ENCODE results near the gene SMYD3. TPM values are rescaled to one million over a fixed set of nuclear protein-coding genes. Genes with fewer than 3 reads are reported as not detected.

The SMYD3 gene
- total RNA-seq, 1 experiment from 2014 or later = 17.4 TPM

DNA sequence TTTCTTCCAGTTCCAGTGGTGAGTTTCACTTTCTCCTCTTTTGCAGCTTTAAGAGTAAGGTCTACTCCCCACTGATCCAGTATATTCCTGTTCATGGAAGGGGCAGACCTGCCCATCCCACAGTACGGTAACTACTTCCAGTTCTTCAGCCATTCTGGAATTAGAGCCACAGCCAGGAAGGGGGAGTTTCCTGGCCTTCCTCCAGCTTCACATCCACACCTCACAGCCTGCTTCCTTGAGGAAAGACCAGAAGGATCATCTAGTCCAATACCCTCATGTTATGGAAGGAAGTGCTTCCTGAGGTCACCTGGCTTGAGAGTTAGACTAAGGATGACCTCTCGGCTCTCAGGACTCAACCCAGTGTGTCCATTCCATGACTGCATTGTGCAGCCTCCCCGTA is 754.5 kb downstream of the SMYD3 start:
- in situ Hi-C loops (cut with HindIII; ENCODE audit: low pct_unique_long_range_greater_than_20kb, low sequenced_read_pairs) (no loop called here), intact Hi-C loops (cut with micrococcal nuclease; ENCODE audit: unreplicated experiment) (no loop called here)
- H3K4me3 ChIP-seq (ENCODE audit: low read depth in 2 of 2, low read length in 2 of 2) = no peak overlapping the region
- ChIA-PET CTCF (no interaction called here), POLR2A (no interaction called here)
- no TSS peak for BruUV-seq (replicated peaks)
- H3K9me3 ChIP-seq (ENCODE audit: control insufficient read depth, insufficient read depth, low read depth, low read length) = no peaks in the 10 kb centered on the region
- no peak overlapping the region for H3K27ac ChIP-seq (ENCODE audit: low read length)
- no peaks in the 10 kb centered on the region for H3K27me3 ChIP-seq (ENCODE audit: control insufficient read depth, insufficient read depth, low read length)
- no peaks in the 10 kb centered on the region for H3K4me1 ChIP-seq (ENCODE audit: control insufficient read depth, insufficient read depth, low read length)
- DNase-seq (ENCODE audit: low read depth, low spot score) (no peak), ATAC-seq (no peak)
- TF ChIP-seq TCF7L2 (IDR thresholded peaks at IDR 0.05; ENCODE audit: low read depth, low read length) = no peak
- H3K36me3 ChIP-seq (ENCODE audit: control insufficient read depth, insufficient read depth, low read length) = no peaks in the 10 kb centered on the region

DNA sequence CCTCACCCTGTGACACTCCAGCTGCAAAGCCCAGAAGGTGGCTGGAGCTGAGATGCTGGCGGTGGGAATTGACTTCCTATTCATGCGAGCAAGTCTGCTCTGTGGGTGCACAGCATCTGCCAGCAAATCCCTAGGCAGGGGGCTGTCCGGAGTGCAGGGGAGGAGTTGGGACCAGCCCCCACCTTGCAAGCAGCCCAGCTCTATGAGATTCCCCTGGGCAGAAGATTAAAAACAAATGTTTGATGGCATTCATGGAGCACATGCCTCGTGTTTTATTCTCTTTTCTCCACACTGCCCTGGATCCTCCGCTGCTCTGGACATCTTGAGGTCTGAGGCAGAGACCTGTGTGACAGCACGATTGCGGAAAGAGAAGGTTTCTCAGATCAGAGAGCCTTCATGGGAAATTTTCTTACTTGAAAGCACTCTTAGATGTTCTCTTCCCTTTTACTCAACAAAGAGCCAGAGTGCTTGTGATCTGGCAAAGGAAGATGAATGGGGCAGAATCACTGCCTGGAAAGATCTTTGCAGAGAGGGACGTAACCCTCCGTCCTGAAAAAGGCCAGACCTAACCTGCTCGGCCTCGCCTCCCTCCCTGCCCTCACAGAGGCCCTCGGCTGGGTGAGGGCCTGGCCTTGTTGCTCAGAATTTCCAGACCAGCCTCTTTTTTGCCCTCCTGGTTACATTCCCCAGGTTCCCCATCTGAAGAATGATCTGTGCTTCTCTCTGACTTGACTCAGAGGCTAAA is 755.2 kb downstream of the SMYD3 start:
- ATAC-seq (no peak), DNase-seq (ENCODE audit: low read depth, low spot score) (no peak)
- no peak overlapping the region for H3K4me3 ChIP-seq (ENCODE audit: low read depth in 2 of 2, low read length in 2 of 2)
- TF ChIP-seq, protein P1, sequence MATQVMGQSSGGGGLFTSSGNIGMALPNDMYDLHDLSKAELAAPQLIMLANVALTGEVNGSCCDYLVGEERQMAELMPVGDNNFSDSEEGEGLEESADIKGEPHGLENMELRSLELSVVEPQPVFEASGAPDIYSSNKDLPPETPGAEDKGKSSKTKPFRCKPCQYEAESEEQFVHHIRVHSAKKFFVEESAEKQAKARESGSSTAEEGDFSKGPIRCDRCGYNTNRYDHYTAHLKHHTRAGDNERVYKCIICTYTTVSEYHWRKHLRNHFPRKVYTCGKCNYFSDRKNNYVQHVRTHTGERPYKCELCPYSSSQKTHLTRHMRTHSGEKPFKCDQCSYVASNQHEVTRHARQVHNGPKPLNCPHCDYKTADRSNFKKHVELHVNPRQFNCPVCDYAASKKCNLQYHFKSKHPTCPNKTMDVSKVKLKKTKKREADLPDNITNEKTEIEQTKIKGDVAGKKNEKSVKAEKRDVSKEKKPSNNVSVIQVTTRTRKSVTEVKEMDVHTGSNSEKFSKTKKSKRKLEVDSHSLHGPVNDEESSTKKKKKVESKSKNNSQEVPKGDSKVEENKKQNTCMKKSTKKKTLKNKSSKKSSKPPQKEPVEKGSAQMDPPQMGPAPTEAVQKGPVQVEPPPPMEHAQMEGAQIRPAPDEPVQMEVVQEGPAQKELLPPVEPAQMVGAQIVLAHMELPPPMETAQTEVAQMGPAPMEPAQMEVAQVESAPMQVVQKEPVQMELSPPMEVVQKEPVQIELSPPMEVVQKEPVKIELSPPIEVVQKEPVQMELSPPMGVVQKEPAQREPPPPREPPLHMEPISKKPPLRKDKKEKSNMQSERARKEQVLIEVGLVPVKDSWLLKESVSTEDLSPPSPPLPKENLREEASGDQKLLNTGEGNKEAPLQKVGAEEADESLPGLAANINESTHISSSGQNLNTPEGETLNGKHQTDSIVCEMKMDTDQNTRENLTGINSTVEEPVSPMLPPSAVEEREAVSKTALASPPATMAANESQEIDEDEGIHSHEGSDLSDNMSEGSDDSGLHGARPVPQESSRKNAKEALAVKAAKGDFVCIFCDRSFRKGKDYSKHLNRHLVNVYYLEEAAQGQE (IDR thresholded peaks at IDR 0.05; ENCODE audit: insufficient read depth in 1 of 2, low read depth in 2 of 2, low read length in 1 of 2) = no peak
- TF ChIP-seq, protein P2, sequence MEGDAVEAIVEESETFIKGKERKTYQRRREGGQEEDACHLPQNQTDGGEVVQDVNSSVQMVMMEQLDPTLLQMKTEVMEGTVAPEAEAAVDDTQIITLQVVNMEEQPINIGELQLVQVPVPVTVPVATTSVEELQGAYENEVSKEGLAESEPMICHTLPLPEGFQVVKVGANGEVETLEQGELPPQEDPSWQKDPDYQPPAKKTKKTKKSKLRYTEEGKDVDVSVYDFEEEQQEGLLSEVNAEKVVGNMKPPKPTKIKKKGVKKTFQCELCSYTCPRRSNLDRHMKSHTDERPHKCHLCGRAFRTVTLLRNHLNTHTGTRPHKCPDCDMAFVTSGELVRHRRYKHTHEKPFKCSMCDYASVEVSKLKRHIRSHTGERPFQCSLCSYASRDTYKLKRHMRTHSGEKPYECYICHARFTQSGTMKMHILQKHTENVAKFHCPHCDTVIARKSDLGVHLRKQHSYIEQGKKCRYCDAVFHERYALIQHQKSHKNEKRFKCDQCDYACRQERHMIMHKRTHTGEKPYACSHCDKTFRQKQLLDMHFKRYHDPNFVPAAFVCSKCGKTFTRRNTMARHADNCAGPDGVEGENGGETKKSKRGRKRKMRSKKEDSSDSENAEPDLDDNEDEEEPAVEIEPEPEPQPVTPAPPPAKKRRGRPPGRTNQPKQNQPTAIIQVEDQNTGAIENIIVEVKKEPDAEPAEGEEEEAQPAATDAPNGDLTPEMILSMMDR (IDR thresholded peaks at IDR 0.05) = no peak
- no peak for TF ChIP-seq TCF7L2 (IDR thresholded peaks at IDR 0.05; ENCODE audit: low read depth, low read length)
- ChIA-PET POLR2A (no interaction called here), CTCF (no interaction called here)
- in situ Hi-C loops (cut with HindIII; ENCODE audit: low pct_unique_long_range_greater_than_20kb, low sequenced_read_pairs) (no loop called here), intact Hi-C loops (cut with micrococcal nuclease; ENCODE audit: unreplicated experiment) (no loop called here)
- no peaks in the 10 kb centered on the region for H3K36me3 ChIP-seq (ENCODE audit: control insufficient read depth, insufficient read depth, low read length)
- no peaks in the 10 kb centered on the region for H3K27me3 ChIP-seq (ENCODE audit: control insufficient read depth, insufficient read depth, low read length)
- H3K9me3 ChIP-seq (ENCODE audit: control insufficient read depth, insufficient read depth, low read depth, low read length) = no peaks in the 10 kb centered on the region
- no peaks in the 10 kb centered on the region for H3K4me1 ChIP-seq (ENCODE audit: control insufficient read depth, insufficient read depth, low read length)
- no TSS peak for BruUV-seq (replicated peaks)
- no peak overlapping the region for H3K27ac ChIP-seq (ENCODE audit: low read length)

DNA sequence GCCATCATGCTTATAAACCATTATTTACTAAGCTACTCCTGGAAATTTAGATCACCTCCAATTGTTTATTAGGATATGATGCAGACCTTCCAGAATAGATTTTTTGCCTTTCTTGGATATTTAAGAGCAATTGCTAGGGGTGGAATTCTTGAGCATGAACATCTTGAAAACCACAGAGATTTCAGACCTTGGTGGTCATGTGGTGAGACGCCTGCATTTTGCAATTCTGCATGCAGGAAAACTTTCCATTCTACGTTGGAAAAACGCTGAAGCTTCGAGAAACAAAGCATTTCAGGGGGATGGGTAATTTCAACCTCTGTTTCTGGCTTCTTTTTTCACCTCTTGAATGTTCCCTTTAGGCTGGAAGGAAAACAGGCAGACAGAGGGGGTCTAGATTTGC is 756.0 kb downstream of the SMYD3 start:
- ChIA-PET CTCF (no interaction called here), POLR2A (no interaction called here)
- Histone ChIP-seq H3K36me3 (ENCODE audit: control insufficient read depth, insufficient read depth, low read length) (no peaks in the 10 kb centered on the region), H3K4me1 (ENCODE audit: control insufficient read depth, insufficient read depth, low read length) (no peaks in the 10 kb centered on the region), H3K4me3 (ENCODE audit: low read depth in 2 of 2, low read length in 2 of 2) (no peak overlapping the region), H3K9me3 (ENCODE audit: control insufficient read depth, insufficient read depth, low read depth, low read length) (no peaks in the 10 kb centered on the region), H3K27ac (ENCODE audit: low read length) (no peak overlapping the region), H3K27me3 (ENCODE audit: control insufficient read depth, insufficient read depth, low read length) (no peaks in the 10 kb centered on the region)
- ATAC-seq = no peak
- in situ Hi-C loops (cut with HindIII; ENCODE audit: low pct_unique_long_range_greater_than_20kb, low sequenced_read_pairs) = no loop called here
- TF ChIP-seq TCF7L2 (IDR thresholded peaks at IDR 0.05; ENCODE audit: low read depth, low read length) (no peak), SIN3A (IDR thresholded peaks at IDR 0.05; ENCODE audit: borderline replicate concordance, insufficient read depth, low read depth, low read length) (no peak), POLR2AphosphoS5 (IDR thresholded peaks at IDR 0.05; ENCODE audit: low read depth, low read length) (no peak)
- TF ChIP-seq, protein P1 (IDR thresholded peaks at IDR 0.05; ENCODE audit: insufficient read depth in 1 of 2, low read depth in 2 of 2, low read length in 1 of 2) = no peak
- TF ChIP-seq, protein P2 (IDR thresholded peaks at IDR 0.05) = no peak
- intact Hi-C loops (cut with micrococcal nuclease; ENCODE audit: unreplicated experiment) = no loop called here
- no TSS peak for BruUV-seq (replicated peaks)
- DNase-seq (ENCODE audit: low read depth, low spot score) = no peak

Measured in Panc1 (cell line).